Measurements from ENCODE around the gene RIC8B. TPM values are rescaled to one million over a fixed set of nuclear protein-coding genes. Genes with fewer than 3 reads are reported as not detected.

Gene RIC8B
- total and polyA plus RNA-seq, 12 donors, result 6.6 to 32.1 (median 22.3) TPM

GRCh38 chr12:106847861-106848260 is 73.4 kb downstream of the RIC8B start:
- DNase-seq, result no peak
- H3K4me1 ChIP-seq, result peaks cover 0 to 6% (median 0%) of the 10 kb centered on the region in 9 donors
- TF ChIP-seq, protein P1, sequence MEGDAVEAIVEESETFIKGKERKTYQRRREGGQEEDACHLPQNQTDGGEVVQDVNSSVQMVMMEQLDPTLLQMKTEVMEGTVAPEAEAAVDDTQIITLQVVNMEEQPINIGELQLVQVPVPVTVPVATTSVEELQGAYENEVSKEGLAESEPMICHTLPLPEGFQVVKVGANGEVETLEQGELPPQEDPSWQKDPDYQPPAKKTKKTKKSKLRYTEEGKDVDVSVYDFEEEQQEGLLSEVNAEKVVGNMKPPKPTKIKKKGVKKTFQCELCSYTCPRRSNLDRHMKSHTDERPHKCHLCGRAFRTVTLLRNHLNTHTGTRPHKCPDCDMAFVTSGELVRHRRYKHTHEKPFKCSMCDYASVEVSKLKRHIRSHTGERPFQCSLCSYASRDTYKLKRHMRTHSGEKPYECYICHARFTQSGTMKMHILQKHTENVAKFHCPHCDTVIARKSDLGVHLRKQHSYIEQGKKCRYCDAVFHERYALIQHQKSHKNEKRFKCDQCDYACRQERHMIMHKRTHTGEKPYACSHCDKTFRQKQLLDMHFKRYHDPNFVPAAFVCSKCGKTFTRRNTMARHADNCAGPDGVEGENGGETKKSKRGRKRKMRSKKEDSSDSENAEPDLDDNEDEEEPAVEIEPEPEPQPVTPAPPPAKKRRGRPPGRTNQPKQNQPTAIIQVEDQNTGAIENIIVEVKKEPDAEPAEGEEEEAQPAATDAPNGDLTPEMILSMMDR (IDR thresholded peaks at IDR 0.05), result no peak
- no peak overlapping the region for H3K27ac ChIP-seq
- peaks cover 0 to 96% (median 11%) of the 10 kb centered on the region in 9 donors for H3K36me3 ChIP-seq
- no peaks in the 10 kb centered on the region for H3K27me3 ChIP-seq
- intact Hi-C loops (cut with DNase I), result loop anchor here in 3 of 10 donors (10.0 kb wide), 2 partner anchors 163 to 463 kb away; no protein-coding TSS in a partner anchor
- no peak for ATAC-seq
- WGBS, 2 donors, result 52 to 55% methylated on average over 2 of the region's 2 CpGs
- H3K4me3 ChIP-seq, result no peak overlapping the region
- H3K9me3 ChIP-seq, result no peaks in the 10 kb centered on the region

GRCh38 chr12:106851306-106851705 is 76.8 kb downstream of the RIC8B start:
- TF ChIP-seq, protein P1 (IDR thresholded peaks at IDR 0.05), result no peak
- ATAC-seq, result no peak

GRCh38 chr12:106854723-106855122 is 80.2 kb downstream of the RIC8B start:
- Histone ChIP-seq H3K9me3 (no peaks in the 10 kb centered on the region), H3K4me3 (no peak overlapping the region), H3K27ac (no peak overlapping the region), H3K36me3 (peaks cover 0 to 75% (median 12%) of the 10 kb centered on the region in 9 donors), H3K4me1 (peaks cover 0 to 13% (median 0%) of the 10 kb centered on the region in 9 donors), H3K27me3 (no peaks in the 10 kb centered on the region)
- TF ChIP-seq, protein P1 (IDR thresholded peaks at IDR 0.05), result no peak
- intact Hi-C loops (cut with DNase I), result loop anchor here in 1 of 10 donors (10.0 kb wide), 1 partner anchor 470 kb away; no protein-coding TSS in a partner anchor
- 87% methylated on average over 4 of the region's 4 CpGs for WGBS, 2 donors
- no peak for DNase-seq
- peak in 4 of 8 donors; percentile 20 to 85 (median 69) for ATAC-seq

More at GRCh38 chr12:106851306-106851705, 76.8 kb downstream of the RIC8B start:
- DNase-seq, result no peak
- Histone ChIP-seq H3K9me3 (no peaks in the 10 kb centered on the region), H3K4me3 (no peak overlapping the region), H3K4me1 (peaks cover 0 to 13% (median 0%) of the 10 kb centered on the region in 9 donors), H3K36me3 (peaks cover 0 to 84% (median 12%) of the 10 kb centered on the region in 9 donors), H3K27ac (no peak overlapping the region), H3K27me3 (no peaks in the 10 kb centered on the region)
- intact Hi-C loops (cut with DNase I), result loop anchor here in 1 of 10 donors (10.0 kb wide), 1 partner anchor 467 kb away; no protein-coding TSS in a partner anchor
- WGBS, 2 donors, result 87% methylated on average over 5 of the region's 5 CpGs

DNA sequence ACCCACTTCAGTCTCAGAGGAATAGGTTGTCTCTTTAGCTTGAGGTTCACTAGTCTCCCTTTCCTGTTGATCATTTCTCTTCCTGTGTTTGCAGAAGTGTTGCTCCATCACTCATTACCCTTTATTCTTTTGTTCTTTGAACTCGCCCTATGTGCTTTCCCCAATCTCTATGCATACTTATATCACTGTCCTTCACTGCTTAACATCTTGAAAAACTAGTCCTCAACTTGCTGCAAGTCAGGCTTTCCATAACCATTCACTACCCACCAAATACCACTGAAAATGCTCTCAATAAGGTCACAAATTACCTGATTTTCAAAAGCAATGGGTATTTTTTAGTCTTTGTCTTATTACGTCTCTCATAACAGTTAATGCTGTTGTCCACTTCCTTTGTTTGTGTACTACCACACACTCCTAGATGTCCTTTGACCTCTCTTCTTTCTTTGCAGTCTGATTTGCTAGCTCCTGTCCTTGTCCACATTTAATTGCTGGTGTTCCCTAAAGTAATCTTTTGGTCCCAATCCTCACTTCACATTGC is 80.8 kb downstream of the RIC8B start:
- ATAC-seq (peak in 1 of 8 donors; percentile 9), DNase-seq (no peak)
- no peaks in the 10 kb centered on the region for H3K27me3 ChIP-seq
- peaks cover 0 to 75% (median 12%) of the 10 kb centered on the region in 9 donors for H3K36me3 ChIP-seq
- H3K27ac ChIP-seq, result no peak overlapping the region
- 94 to 96% methylated on average over 2 of the region's 2 CpGs for WGBS, 2 donors
- H3K4me1 ChIP-seq, result peaks cover 0 to 13% (median 0%) of the 10 kb centered on the region in 9 donors
- H3K4me3 ChIP-seq, result no peak overlapping the region
- no peaks in the 10 kb centered on the region for H3K9me3 ChIP-seq
- intact Hi-C loops (cut with DNase I), result loop anchor here in 1 of 10 donors (10.0 kb wide), 1 partner anchor 470 kb away; no protein-coding TSS in a partner anchor
- TF ChIP-seq, protein P1 (IDR thresholded peaks at IDR 0.05), result no peak
